ENCODE data around the gene SMG9. TPM values are rescaled to one million over a fixed set of nuclear protein-coding genes. Genes with fewer than 3 reads are reported as not detected.

SMG9 gene
- total RNA-seq, 1 donor from 2014 or later: 15.7 TPM

GRCh38 chr19:43711751-43712355 lies 42.9 kb downstream of the SMG9 start:
- intact Hi-C loops (cut with DNase I): no loop called here
- DNase-seq (no peak), ATAC-seq (ENCODE audit: poor library complexity) (no peak)

- DNase-seq (no peak), ATAC-seq (ENCODE audit: poor library complexity) (no peak)
- intact Hi-C loops (cut with DNase I): no loop called here
Measured at GRCh38 chr19:43708716-43709115, 46.0 kb downstream of the SMG9 start.

GRCh38 chr19:43707158-43707712 lies 47.5 kb downstream of the SMG9 start:
- DNase-seq (no peak), ATAC-seq (ENCODE audit: poor library complexity) (no peak)

GRCh38 chr19:43705729-43706128 lies 49.0 kb downstream of the SMG9 start:
- ATAC-seq (ENCODE audit: poor library complexity): no peak
- intact Hi-C loops (cut with DNase I): no loop called here
- no peak for DNase-seq

More at GRCh38 chr19:43707158-43707712, 47.5 kb downstream of the SMG9 start:
- intact Hi-C loops (cut with DNase I): no loop called here

- ATAC-seq (ENCODE audit: poor library complexity): no peak
- intact Hi-C loops (cut with DNase I): no loop called here
- no peak for DNase-seq
Measured at GRCh38 chr19:43704002-43704705, 50.6 kb downstream of the SMG9 start.

- intact Hi-C loops (cut with DNase I): no loop called here
- ATAC-seq (ENCODE audit: poor library complexity): peak; percentile 80
- DNase-seq: peak; percentile 53
Measured at GRCh38 chr19:43700395-43701000, 54.3 kb downstream of the SMG9 start.

- peak; percentile 54 for DNase-seq
- intact Hi-C loops (cut with DNase I): no loop called here
- peak; percentile 28 for ATAC-seq (ENCODE audit: poor library complexity)
Measured at GRCh38 chr19:43699506-43700394, 55.0 kb downstream of the SMG9 start.

- DNase-seq (no peak), ATAC-seq (ENCODE audit: poor library complexity) (no peak)
- intact Hi-C loops (cut with DNase I): no loop called here
Measured at GRCh38 chr19:43697295-43697694, 57.5 kb downstream of the SMG9 start.

- no peak for DNase-seq
- intact Hi-C loops (cut with DNase I): no loop called here
- no peak for ATAC-seq (ENCODE audit: poor library complexity)
Measured at GRCh38 chr19:43695985-43696704, 58.6 kb downstream of the SMG9 start.

GRCh38 chr19:43694553-43694952 lies 60.2 kb downstream of the SMG9 start:
- intact Hi-C loops (cut with DNase I): no loop called here
- ATAC-seq (ENCODE audit: poor library complexity) (no peak), DNase-seq (no peak)

- ATAC-seq (ENCODE audit: poor library complexity): no peak
- no peak for DNase-seq
- intact Hi-C loops (cut with DNase I): no loop called here
Measured at GRCh38 chr19:43692877-43693276, 61.9 kb downstream of the SMG9 start.

GRCh38 chr19:43692385-43692784 lies 62.4 kb downstream of the SMG9 start:
- intact Hi-C loops (cut with DNase I): no loop called here
- no peak for DNase-seq
- no peak for ATAC-seq (ENCODE audit: poor library complexity)

GRCh38 chr19:43691755-43692154 lies 63.0 kb downstream of the SMG9 start:
- ATAC-seq (ENCODE audit: poor library complexity): no peak
- intact Hi-C loops (cut with DNase I): no loop called here

GRCh38 chr19:43690890-43691289 lies 63.9 kb downstream of the SMG9 start:
- no peak for DNase-seq

More at GRCh38 chr19:43691755-43692154, 63.0 kb downstream of the SMG9 start:
- DNase-seq: no peak

GRCh38 chr19:43690444-43690843 lies 64.3 kb downstream of the SMG9 start:
- intact Hi-C loops (cut with DNase I): no loop called here

More at GRCh38 chr19:43690890-43691289, 63.9 kb downstream of the SMG9 start:
- no peak for ATAC-seq (ENCODE audit: poor library complexity)
- intact Hi-C loops (cut with DNase I): no loop called here

GRCh38 chr19:43688059-43688701 lies 66.6 kb downstream of the SMG9 start:
- ATAC-seq (ENCODE audit: poor library complexity) (no peak), DNase-seq (no peak)
- intact Hi-C loops (cut with DNase I): no loop called here

More at GRCh38 chr19:43690444-43690843, 64.3 kb downstream of the SMG9 start:
- ATAC-seq (ENCODE audit: poor library complexity): no peak
- no peak for DNase-seq

GRCh38 chr19:43687660-43687997 lies 67.1 kb downstream of the SMG9 start:
- intact Hi-C loops (cut with DNase I): no loop called here
- no peak for ATAC-seq (ENCODE audit: poor library complexity)
- DNase-seq: no peak

- ATAC-seq (ENCODE audit: poor library complexity): no peak
- intact Hi-C loops (cut with DNase I): no loop called here
- DNase-seq: no peak
Measured at GRCh38 chr19:43684326-43684725, 70.4 kb downstream of the SMG9 start.

Measured in Right ventricle myocardium superior (tissue), 1 donor.